Natural killer cell (primary cell): Measurements from ENCODE around the gene P3H3. TPM values are rescaled to one million over a fixed set of nuclear protein-coding genes. Genes with fewer than 3 reads are reported as not detected.

Source experiments
- ATAC-seq, 3 donors: fragments of 150-1000 bp in 2 of 3; fragments of 200-7000 bp in 1 of 3; cut with Tn5 transposase; 1 replicate in 1 of 3; 2 replicates in 2 of 3; pipeline ENCODE4 v1.10.0; 2021; ENCODE audit warnings: mild to moderate bottlenecking in 2 of 3, moderate library complexity in 2 of 3
- DNase-seq, 2 donors: peaks; one replicate each; pipeline versions ENCODE4 v3.0.0 to v3.0.0-alpha.2; 2013 to 2021; ENCODE audit warnings: mixed read lengths in 1 of 2
- H3K27ac ChIP-seq: one replicate; pipeline ENCODE4 v1.5.1; 2013; ENCODE audit warnings: mild to moderate bottlenecking, low read length
- H3K27me3 ChIP-seq: one replicate; pipeline ENCODE4 v1.6.1; 2013; ENCODE audit warnings: low read length; ENCODE audit not compliant: control insufficient read depth, insufficient read depth
- H3K36me3 ChIP-seq: one replicate; pipeline ENCODE4 v1.6.1; 2013; ENCODE audit warnings: low read length; ENCODE audit not compliant: control insufficient read depth, insufficient read depth
- H3K4me1 ChIP-seq: one replicate; pipeline ENCODE4 v1.6.1; 2013; ENCODE audit warnings: low read length; ENCODE audit not compliant: control insufficient read depth, insufficient read depth
- H3K4me3 ChIP-seq: one replicate; pipeline ENCODE4 v1.5.1; 2013; ENCODE audit warnings: low read length
- H3K9me3 ChIP-seq: one replicate; pipeline ENCODE4 v1.6.1; 2013; ENCODE audit warnings: low read length; ENCODE audit not compliant: control insufficient read depth, insufficient read depth
- H3K27ac Mint-ChIP-seq, 2 donors: one replicate each; pipeline ENCODE4 v1.8.0; 2022; ENCODE audit warnings: mild to moderate bottlenecking in 2 of 2, mixed read lengths in 2 of 2, moderate library complexity in 1 of 2
- H3K27me3 Mint-ChIP-seq, 2 donors: one replicate each; pipeline ENCODE4 v1.8.0; 2022; ENCODE audit warnings: low read depth in 2 of 2, mixed read lengths in 2 of 2
- H3K36me3 Mint-ChIP-seq: one replicate; pipeline ENCODE4 v1.8.0; 2022; ENCODE audit warnings: mixed read lengths
- H3K4me1 Mint-ChIP-seq, 2 donors: one replicate each; pipeline ENCODE4 v1.8.0; 2022; ENCODE audit warnings: mixed read lengths in 2 of 2
- H3K4me3 Mint-ChIP-seq: one replicate; pipeline ENCODE4 v1.8.0; 2022; ENCODE audit warnings: mild to moderate bottlenecking, moderate library complexity, mixed read lengths
- H3K9me3 Mint-ChIP-seq, 2 donors: one replicate each; pipeline ENCODE4 v1.8.0; 2022; ENCODE audit warnings: mixed read lengths in 2 of 2
- WGBS: methylation state at CpG from one replicate; pipeline ENCODE4 v1.1.7; 2013; ENCODE audit warnings: missing lambda C conversion rate; ENCODE audit not compliant: insufficient coverage; 5-methylcytosine and 5-hydroxymethylcytosine counted together
- intact Hi-C: fragments of 100-400 bp; cut with micrococcal nuclease; formaldehyde crosslinking; loops from one replicate; pipeline ENCODE4 v1.14.2; 2022
- total RNA-seq, 4 donors: library from RNA; stranded (reverse); fragments of 120-200 nt in 1 of 4; gene quantifications; one replicate each; pipeline versions ENCODE4 v1.2.3 to v1.2.4, GENCODE V29; 2013 to 2022
- TF ChIP-seq, protein P1 (sequence below): fragments of 200-600 bp; IDR thresholded peaks from one replicate; pipeline ENCODE4 v1.8.0; 2022; ENCODE audit warnings: antibody characterized with exemption

The P3H3 gene
- total RNA-seq, 3 donors from 2014 or later (not counting 1 experiment from before 2014, with no cell fraction given) = 0.72 to 1.8 TPM; not detected in 1

DNA sequence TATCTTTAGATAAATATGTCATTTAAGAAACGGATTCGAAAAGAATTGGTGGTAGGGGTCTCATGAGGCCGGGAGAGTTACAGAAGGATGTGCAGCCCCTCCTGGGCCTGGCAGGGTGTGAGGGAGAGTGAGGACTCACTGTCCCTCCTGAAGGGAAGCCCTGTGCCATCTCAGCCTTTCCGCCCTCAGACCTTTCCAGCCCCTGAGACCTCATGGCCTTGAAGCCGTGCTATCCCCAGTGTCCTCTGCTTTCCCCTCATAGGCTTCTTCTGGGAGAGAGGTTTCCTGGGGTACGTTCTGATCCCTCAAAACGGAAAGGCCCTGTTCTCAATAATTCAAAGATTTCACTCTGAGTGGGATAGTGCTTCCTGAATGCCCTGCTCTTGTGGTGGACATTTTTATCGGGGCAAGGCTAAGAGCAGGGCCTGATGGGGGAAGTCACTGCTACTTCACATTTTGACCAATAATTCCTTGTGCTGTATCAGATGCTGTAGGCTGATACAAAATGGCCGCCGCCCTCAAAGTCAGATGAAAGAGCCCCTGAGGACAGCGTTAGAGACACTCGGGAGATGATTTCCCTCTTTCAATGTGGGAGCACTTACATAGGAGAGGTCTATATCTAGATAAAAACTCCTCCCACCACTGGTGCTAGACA is 37.6 kb upstream of the P3H3 start:
- peaks cover 0 to 21% of the 10 kb centered on the region in 2 donors for H3K4me1 Mint-ChIP-seq
- no peak overlapping the region for H3K4me3 Mint-ChIP-seq
- H3K9me3 Mint-ChIP-seq = no peaks in the 10 kb centered on the region
- Histone ChIP-seq H3K36me3 (no peaks in the 10 kb centered on the region), H3K27ac (no peak overlapping the region), H3K9me3 (no peaks in the 10 kb centered on the region), H3K27me3 (no peaks in the 10 kb centered on the region), H3K4me1 (peaks cover 20% of the 10 kb centered on the region), H3K4me3 (peak overlapping the region; percentile 14)
- TF ChIP-seq, protein P1, sequence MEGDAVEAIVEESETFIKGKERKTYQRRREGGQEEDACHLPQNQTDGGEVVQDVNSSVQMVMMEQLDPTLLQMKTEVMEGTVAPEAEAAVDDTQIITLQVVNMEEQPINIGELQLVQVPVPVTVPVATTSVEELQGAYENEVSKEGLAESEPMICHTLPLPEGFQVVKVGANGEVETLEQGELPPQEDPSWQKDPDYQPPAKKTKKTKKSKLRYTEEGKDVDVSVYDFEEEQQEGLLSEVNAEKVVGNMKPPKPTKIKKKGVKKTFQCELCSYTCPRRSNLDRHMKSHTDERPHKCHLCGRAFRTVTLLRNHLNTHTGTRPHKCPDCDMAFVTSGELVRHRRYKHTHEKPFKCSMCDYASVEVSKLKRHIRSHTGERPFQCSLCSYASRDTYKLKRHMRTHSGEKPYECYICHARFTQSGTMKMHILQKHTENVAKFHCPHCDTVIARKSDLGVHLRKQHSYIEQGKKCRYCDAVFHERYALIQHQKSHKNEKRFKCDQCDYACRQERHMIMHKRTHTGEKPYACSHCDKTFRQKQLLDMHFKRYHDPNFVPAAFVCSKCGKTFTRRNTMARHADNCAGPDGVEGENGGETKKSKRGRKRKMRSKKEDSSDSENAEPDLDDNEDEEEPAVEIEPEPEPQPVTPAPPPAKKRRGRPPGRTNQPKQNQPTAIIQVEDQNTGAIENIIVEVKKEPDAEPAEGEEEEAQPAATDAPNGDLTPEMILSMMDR = no peak
- peak in 1 of 2 donors; percentile 67 for DNase-seq
- WGBS = 88% methylated on average over 12 of the region's 12 CpGs
- peaks cover 35 to 45% of the 10 kb centered on the region in 2 donors for H3K27me3 Mint-ChIP-seq
- H3K27ac Mint-ChIP-seq = no peak overlapping the region
- H3K36me3 Mint-ChIP-seq = no peaks in the 10 kb centered on the region
- ATAC-seq = no peak
- intact Hi-C loops = no loop called here

DNA sequence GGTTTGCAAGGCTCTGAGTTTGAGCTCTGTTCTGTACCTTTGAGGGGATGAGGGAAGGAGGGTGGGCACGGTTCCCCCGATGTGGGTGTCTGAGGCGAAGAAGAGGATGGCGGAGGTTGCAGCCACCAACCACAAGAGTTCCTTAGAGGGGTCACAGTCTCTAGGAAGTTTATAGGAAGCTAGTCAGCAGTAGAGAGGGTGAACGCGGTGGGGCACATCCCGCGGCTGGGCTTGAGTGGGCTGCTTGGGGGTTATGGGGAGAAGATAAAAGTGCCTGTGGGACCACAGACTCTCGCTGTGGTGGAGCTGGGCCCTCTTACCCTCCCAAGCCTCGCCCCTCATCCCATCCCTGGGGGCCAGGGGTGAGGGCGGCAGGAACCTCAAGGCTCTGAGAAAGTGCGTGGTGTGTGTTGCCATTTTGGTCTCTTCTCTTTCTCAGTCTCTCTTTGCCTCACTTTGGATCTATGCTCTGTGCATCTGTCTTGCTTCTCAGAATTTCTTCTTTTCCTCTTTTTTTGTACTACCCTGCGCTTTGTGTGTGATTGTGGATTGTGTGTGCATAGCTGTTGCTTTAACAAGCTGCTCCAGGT is 36.2 kb upstream of the P3H3 start:
- Mint-ChIP-seq H3K27ac (no peak overlapping the region), H3K4me3 (peak overlapping the region; percentile 28), H3K27me3 (peaks cover 40 to 59% of the 10 kb centered on the region in 2 donors), H3K9me3 (no peaks in the 10 kb centered on the region), H3K4me1 (peaks cover 0 to 21% of the 10 kb centered on the region in 2 donors), H3K36me3 (no peaks in the 10 kb centered on the region)
- Histone ChIP-seq H3K4me1 (peaks cover 20% of the 10 kb centered on the region), H3K9me3 (no peaks in the 10 kb centered on the region), H3K4me3 (no peak overlapping the region), H3K36me3 (no peaks in the 10 kb centered on the region), H3K27me3 (peaks cover 3% of the 10 kb centered on the region), H3K27ac (no peak overlapping the region)
- DNase-seq (peak in 1 of 2 donors; percentile 41), ATAC-seq (peak in 1 of 3 donors; percentile 30)
- TF ChIP-seq, protein P1 = no peak
- WGBS = 11% methylated on average over 10 of the region's 13 CpGs
- intact Hi-C loops = no loop called here

DNA sequence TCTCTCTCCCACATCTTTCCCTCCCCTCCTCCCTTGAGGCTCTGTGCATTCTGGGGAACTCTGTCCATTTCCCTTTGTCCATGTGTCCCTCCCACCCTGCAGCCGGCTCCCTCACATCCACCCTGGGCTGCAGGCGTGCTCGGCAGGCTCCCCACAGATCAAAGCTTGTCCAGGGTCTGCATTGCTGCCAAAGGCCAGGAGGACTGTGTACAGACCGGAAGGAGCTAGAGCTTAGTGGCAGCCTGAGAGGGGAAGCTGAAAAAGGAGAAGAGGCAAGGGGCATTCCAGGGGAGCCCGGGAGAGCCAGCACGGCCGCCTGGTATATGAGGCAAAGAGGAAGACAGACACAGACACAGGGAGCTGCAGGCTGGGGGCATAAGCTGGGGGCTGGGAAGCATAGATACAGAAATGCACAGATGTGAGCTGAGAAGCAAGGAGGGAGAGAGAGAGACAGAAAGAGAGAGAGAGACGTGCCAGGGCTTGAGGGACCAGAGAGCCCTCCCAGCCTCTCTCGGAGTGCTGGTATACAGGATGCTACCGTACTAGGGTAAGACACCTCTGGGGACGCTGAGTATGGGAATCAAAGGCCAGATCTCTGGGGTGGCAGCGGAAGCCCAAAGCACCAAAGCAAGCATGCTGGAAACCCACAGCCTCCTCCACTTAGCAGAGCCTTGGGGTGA is 35.5 kb upstream of the P3H3 start:
- DNase-seq = peak in 1 of 2 donors; percentile 73
- Histone ChIP-seq H3K9me3 (no peaks in the 10 kb centered on the region), H3K4me1 (peaks cover 20% of the 10 kb centered on the region), H3K27me3 (peaks cover 3% of the 10 kb centered on the region), H3K4me3 (no peak overlapping the region), H3K27ac (no peak overlapping the region), H3K36me3 (no peaks in the 10 kb centered on the region)
- Mint-ChIP-seq H3K4me3 (peak overlapping the region; percentile 22), H3K36me3 (no peaks in the 10 kb centered on the region), H3K27me3 (peaks cover 40 to 61% of the 10 kb centered on the region in 2 donors), H3K27ac (no peak overlapping the region), H3K9me3 (no peaks in the 10 kb centered on the region), H3K4me1 (peaks cover 0 to 21% of the 10 kb centered on the region in 2 donors)
- intact Hi-C loops = no loop called here
- ATAC-seq = peak in 2 of 3 donors; percentile 59 to 68
- TF ChIP-seq, protein P1 = no peak
- WGBS = 18% methylated on average over 12 of the region's 12 CpGs
